Activated gamma-delta T cell (primary cell): ENCODE results near the gene PLPPR3.
"Not testable (repeated sequence)": the region's sequence is repeated elsewhere in the genome, so short reads cannot be mapped to it uniquely, and the experiment has no call there.

Source experiments
- DNase-seq: peaks from one replicate; lab custom pipeline; 2025; lab: John Stamatoyannopoulos, UW

PLPPR3 gene

DNA sequence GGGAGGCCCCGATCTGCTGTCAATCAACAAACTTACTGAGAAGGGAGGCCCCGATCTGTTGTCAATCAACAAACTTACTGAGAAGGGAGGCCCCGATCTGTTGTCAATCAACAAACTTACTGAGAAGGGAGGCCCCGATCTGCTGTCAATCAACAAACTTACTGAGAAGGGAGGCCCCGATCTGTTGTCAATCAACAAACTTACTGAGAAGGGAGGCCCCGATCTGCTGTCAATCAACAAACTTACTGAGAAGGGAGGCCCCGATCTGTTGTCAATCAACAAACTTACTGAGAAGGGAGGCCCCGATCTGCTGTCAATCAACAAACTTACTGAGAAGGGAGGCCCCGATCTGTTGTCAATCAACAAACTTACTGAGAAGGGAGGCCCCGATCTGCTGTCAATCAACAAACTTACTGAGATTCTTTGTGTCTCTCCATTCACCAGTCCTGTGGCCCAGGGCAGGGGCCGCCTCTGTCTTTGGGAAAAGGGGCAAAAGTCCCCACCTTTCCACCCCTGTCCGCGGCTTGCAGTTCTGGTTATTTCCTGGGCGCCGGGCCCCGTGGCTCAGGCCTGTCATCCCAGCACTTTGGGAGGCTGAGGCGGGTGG, 32.0 kb upstream of the PLPPR3 start:
- not testable (repeated sequence) for DNase-seq

DNA sequence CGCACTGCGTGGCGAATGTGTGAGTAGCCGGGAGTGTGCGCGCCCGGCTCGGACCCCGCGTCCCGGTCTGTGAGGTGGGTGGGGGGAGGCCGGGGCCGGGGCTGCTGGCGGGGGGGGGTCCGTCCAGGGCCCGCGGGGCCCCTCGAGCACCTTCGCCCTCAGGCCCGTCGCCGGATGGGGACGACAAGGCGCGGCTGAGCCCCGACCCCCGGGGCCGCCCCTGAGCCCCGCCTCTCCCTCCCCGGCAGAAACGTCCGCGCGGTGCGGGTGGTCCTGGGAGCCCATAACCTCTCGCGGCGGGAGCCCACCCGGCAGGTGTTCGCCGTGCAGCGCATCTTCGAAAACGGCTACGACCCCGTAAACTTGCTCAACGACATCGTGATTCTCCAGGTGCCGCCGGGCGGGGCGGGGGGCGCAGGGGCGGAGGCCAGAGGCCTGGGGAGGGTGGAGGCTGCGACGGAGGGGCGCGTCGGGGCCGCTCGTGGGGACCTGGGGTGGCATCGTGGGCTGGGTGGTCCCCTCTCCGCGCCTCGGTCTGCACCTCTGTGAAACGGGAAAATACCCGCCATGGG, 31.3 kb upstream of the PLPPR3 start:
- no peak for DNase-seq

DNA sequence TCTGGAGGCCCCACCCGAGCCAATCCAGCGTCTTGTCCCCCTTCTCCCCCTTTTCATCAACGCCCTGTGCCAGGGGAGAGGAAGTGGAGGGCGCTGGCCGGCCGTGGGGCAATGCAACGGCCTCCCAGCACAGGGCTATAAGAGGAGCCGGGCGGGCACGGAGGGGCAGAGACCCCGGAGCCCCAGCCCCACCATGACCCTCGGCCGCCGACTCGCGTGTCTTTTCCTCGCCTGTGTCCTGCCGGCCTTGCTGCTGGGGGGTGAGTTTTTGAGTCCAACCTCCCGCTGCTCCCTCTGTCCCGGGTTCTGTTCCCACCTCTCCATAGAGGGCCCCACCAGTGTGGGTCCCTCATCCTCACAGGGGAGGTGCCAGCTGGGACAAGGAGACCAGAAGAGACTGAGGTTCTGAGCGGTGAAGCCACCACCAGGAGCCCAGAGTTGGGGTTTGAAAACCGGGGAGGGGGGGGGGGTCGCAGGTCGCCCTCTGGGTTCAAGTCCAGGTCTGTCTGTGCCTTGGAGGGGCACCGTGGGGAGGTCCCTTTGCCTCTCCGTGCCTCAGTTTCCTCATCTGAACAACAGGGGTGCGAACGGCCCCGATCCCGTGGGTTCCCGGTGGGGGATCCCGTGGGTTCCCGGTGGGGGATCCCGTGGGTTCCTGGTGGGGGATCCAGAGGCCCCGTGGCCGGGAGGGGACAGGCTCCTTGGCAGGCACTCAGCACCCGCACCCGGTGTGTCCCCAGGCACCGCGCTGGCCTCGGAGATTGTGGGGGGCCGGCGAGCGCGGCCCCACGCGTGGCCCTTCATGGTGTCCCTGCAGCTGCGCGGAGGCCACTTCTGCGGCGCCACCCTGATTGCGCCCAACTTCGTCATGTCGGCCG, 30.6 kb upstream of the PLPPR3 start, which contains the start of gene ELANE:
Gene ELANE (plus strand): TSS at position 168 of the 878 bp plus-strand sequence. CDS start 26 bp downstream, at position 194.
- no peak for DNase-seq

DNA sequence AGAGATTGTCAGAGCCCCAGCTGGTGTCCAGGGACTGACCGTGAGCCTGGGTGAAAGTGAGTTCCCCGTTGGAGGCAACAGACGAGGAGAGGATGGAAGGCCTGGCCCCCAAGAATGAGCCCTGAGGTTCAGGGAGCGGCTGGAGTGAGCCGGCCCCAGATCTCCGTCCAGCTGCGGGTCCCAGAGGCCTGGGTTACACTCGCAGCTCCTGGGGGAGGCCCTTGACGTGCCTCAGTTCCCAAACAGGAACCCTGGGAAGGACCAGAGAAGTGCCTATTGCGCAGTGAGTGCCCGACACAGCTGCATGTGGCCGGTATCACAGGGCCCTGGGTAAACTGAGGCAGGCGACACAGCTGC, 29.2 kb upstream of the PLPPR3 start:
- no peak for DNase-seq

DNA sequence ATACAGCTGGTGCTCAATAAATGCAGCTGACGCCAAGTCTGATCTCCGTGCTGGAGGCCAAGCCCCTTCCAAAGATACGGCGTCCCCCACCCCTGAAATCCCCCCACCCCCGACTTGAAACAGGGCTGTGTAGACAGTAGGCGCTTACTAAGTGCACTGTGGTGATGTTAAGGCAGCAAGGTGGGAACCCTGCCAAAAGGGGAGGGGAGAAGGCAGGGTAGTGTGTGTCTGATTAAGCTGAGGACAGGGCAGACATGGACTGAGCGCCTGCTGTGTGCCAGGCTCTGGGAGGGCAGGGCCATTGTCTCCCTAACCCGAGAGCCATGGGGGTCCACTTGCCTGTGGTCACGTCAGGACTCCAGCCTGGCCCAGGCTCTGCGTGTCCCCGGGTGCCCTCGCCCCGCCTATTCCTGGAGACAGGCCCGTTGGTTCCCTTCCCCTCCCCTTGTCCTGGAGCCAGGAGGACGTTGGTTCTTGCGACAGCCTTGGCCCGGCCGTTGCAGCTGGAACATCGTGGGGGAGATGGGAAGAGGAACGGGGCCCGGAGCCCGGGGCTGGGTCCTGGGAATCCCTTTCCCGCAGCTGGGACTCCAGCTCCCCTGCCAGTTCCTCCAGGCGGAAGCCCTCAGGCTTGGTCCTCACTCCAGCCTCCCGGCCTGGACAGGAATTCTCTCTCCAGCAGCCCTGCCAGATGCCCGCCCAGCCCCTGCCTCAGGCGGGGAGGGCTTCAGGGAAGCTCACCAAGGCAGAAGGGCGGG, 28.6 kb upstream of the PLPPR3 start:
- no peak for DNase-seq

DNA sequence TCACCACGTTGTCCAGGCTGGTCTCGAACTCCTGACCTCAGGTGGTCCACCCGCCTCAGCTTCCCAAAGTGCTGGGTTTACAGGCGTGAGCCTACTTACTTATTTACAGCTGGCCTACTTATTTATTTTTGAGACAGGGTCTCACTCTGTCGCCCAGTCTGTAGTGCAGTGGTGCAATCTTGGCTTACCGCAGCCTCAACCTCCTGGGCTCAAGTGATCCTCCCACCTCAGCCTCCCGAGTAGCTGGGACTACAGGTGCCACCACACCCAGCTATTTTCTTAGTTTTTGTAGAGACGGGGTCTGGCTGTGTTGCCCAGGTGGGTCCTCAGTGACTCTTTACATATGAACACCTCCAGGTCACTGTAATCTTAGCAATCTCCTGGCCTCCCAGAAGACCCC, 27.4 kb upstream of the PLPPR3 start:
- not testable (repeated sequence) for DNase-seq

DNA sequence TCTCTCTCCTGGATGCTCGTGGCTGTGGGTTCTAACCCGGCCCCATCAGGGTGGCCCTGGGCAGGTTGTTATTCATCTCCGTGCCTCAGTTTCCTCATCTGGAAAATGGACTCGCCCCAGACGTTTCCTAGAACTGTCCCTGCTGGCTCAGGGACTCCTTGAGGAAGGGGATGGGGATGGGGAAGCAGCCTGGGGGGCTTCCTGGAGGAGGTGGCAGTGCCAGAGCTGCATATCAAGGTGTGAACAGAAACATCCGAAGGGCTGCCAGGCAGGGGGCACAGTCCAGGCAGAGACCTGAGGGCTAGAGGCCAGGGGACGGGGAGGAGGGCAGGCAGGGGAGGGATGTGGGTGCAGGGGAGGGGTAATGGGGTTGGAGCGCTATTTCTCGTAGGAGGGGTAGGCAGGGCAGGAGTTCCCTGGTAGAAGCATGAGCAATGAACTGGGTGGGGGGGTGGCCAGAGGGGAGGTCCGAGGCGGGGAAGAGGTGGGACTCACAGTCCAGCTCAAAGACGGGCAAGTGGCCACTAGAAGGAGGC, 26.7 kb upstream of the PLPPR3 start:
- DNase-seq = no peak

DNA sequence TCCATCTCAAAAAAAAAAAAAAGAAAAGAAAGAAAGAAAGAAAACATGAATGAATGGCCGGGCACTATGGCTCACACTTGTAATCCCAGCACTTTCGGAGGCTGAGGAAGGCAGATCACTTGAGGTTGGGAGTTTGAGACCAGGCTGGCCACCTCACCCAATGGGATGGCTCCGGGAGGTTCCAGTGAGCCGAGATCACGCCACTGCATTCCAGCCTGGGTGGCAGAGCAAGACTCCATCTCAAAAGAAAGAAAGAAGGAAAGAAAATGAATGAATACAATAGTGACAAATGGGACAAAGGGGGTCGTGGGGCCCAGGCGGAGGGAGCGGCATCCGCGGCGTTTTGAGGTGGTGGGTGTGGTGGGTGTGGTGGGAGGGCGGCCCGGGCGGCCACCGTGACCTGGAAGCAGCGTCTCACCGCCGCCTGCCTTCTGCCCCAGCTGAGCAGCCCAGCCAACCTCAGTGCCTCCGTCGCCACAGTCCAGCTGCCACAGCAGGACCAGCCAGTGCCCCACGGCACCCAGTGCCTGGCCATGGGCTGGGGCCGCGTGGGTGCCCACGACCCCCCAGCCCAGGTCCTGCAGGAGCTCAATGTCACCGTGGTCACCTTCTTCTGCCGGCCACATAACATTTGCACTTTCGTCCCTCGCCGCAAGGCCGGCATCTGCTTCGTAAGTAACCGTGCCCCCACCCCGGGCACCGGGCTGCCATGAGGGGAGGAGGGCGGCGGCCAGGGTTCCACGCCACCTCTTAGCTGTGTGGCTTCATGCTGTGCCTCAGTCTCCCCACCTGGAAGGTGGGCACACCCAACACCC, 24.2 kb upstream of the PLPPR3 start:
- DNase-seq = no peak

DNA sequence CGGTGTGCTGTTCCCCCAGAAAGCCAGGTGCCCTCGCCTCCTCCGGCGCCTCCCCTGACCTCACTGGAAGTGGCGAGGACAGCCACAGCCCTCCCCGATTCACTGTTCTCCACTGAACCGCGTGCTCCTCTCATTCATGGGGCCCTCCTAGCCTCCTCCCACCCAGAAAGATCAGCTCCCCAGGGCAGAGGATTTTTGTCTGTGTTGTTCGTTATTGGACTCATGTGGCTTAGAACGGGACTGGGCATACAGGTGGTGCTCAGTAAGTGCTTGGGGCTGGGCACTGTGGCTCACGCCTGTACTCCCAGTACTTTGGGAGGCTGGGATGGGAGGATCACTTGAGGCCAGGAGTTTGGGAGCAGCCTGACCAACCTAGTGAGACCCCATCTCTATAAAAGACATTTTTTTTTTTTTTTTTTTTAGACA, 22.8 kb upstream of the PLPPR3 start:
- no peak for DNase-seq

DNA sequence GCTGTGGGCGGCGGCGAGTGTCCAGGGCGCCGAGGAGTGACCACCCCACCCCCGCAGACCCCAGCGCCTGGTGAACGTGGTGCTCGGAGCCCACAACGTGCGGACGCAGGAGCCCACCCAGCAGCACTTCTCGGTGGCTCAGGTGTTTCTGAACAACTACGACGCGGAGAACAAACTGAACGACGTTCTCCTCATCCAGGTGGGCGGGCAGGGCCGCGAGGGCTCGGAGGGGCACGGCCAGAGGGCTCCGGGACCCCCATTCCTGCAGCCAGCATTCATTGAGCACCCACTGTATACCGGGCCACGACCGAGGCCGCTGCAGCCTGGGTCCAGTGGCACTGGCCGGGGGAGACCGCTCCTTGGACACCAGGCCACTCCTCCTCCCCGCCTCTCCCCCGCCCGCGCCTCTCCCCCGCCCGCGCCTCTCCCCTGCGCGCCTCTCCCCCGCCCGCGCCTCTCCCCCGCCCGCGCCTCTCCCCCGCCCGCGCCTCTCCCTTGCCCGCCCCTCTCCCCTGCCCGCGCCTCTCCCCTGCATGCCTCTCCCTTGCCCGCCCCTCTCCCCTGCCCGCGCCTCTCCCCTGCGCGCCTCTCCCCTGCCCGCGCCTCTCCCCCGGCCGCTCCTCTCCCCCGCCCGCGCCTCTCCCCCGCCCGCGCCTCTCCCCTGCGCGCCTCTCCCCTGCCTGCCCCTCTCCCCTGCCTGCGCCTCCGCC, 22.2 kb upstream of the PLPPR3 start:
- DNase-seq = no peak

DNA sequence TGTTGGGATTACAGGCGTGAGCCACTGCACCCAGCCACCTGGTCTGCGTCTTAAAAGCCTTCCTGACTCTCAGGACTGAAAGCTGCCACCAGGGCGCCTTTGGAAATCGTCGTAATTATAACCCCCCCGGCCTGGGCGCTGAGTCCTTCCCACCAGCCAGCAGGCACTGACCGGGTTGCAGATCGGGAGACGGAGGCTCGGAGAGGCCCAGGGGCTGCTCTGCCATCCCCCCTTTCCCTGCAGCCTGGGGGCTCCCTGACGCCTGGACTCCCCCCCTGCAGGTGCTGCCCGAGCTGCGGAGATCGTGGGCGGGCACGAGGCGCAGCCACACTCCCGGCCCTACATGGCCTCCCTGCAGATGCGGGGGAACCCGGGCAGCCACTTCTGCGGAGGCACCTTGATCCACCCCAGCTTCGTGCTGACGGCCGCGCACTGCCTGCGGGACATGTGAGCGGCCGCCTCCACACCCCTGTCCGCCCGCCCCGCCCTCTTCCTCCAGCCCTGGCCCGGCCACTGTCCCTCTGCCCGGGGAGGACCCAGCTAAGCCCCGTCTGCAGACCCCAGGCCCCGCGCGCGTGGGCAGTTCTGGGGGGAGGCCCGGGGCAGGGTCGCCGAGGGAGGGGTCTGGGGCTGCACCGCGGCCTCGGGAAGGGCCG, 21.6 kb upstream of the PLPPR3 start:
- no peak for DNase-seq

DNA sequence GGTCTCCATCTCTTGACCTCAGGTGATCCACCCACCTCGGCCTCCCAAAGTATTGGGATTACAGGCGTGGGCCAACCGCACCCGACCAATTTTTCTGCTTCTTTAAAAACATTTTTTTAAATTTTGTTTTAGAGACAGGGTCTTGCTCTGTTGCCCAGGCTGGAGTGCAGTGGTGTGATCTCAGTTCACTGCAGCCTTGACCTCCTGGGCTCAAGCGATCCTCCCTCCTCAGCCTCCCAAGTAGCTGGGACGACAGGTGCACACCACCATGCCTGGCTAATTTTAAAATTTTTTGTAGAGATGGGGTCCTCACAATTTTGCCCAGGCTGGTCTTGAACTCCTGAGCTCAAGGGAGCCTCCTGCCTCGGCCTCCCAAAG, 21.0 kb upstream of the PLPPR3 start:
- DNase-seq = not testable (repeated sequence)

DNA sequence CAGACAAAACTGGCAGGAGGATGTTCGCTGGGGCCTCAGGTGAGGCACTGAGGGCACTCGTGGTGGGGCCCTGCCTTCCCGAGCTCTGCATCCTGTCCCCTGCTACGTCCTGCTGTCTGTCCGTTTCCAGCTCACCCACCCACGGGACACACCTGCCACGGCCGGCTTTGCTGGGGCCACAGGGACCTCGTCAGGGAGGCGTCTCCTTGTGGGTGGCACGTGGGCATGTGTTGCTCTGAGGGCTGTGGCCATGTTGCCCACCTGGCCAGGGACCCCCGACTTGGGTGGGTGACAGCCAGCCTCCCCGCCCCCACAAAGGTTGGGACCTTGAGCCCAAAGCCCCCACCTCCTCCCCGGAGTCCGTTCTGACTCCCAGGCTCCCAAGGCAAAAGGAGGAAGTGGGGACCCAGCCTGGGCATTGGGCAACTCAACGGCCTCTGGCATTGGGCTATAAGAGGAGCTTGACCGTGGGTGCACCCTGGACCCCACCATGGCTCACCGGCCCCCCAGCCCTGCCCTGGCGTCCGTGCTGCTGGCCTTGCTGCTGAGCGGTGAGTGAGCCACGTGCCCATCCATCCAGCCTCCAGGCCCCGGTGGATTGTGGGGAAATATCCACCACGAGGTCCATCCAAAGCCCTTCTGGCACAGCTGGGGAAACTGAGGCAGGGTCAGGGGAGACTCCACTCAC, 18.9 kb upstream of the PLPPR3 start, which contains the start of gene PRTN3:
Gene PRTN3 (plus strand): TSS at position 481 of the 688 bp plus-strand sequence. CDS start 10 bp downstream, at position 491.
- DNase-seq = no peak

DNA sequence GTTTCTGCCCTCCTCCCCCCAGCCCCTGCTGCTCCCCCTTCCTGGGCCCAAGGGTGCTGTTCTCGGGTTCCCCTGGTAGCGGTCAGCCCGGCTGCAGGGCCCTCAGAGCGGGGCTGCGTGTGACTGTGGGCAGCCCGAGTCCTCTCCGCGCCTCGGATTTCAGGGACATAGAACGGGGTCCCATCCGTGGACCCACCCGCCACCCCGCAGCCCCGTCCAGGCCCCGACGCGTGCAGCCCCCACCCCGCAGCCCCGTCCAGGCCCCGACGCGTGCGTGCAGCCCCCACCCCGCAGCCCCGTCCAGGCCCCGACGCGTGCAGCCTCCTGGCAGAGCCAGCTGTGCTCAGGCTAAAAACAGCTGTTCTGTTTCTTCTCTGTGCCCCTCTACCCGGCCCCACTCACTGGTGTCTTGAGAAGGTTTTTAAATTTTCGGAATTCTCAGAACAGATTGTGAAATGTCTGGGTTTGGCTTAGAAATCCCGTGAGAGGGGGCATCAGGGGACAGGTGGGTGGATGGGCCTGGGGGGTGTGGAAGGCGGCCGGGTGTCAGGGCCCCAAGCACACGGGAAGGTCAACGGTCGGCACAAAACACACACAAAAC, 13.6 kb upstream of the PLPPR3 start:
- DNase-seq = no peak

DNA sequence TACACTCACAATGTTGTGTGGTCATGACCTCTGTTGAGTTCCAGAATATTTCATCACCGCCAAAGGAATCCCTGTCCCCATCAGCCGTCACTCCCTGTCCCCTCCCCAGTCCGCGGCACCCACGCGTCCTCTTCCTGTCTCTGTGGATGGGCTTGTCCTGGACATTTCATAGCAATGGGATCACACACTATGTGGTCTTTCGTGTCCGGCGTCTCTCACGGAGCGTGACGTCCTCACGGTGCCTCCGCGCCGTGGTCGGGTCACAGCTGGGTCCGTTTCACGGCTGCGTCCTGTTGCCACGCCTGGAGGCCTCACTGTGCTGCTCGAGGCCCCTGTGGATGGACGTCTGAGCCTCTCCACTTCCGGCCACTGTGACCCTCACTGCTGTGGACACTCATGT, 12.5 kb upstream of the PLPPR3 start:
- no peak for DNase-seq

DNA sequence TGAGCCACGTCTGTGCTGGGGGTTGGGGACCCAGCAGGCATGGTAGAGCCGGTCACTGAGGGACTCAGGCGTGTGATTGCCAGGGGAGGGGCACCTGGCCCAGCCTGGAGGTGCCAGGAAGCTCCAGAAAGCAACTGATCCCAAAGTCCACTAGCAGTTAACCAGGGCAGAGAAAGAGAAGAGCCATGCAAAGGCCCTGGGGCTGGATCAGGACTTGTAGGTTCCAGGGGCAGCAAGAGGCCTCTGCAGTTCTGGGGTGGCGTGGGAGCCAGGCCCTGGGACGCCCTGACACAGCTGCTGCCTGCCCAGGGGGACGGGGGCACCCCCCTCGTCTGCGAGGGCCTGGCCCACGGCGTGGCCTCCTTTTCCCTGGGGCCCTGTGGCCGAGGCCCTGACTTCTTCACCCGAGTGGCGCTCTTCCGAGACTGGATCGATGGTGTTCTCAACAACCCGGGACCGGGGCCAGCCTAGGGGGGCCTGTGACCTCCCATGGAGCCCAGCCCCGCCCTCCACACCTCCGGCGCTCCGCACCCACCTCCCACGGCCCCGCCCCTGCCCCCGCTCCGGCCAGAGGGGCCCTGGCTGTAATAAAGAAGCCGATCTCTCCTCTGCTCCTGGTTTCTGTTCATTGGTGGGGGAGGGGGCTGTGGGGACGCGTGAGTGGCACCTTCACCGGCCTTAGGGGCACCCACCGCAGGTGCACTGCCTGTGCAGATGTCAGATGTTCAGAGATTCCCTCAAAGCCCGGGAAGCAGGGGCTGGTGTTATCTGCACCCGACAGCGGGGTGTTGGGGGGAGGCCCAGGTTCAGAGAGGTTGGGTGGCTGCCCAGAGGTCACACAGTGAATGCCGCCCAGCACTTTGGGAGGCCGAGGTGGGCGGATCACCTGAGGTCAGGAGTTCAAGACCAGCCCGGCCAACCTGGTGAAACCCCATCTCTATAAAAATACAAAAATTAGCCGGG, 9.9 kb upstream of the PLPPR3 start:
- no peak for DNase-seq

DNA sequence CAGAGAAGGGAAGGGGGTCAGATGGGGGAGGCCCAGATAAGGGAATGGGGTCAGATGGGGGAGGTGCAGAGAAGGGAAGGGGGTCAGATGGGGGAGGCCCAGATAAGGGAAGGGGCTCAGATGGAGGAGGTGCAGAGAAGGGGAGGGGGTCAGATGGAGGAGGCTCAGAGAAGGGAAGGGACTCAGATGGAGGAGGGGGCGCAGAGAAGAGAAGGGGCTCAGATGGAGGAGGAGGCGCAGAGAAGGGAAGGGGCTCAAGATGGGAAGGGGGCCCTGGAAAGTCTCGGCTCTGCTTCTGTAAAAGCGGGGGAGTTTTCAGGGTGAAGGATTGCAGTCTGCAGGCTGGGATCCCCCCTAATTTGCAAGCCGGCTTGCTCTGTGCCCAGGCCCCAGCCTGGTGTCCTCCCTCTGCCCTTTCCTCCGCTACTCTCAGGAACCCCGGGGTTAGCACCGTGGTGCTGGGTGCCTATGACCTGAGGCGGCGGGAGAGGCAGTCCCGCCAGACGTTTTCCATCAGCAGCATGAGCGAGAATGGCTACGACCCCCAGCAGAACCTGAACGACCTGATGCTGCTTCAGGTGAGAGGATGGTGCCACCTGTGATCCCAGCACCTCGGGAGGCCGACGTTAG, 7.5 kb upstream of the PLPPR3 start:
- DNase-seq = no peak
